Activated T-cell treated with anti-CD3 and anti-CD28 coated beads, Interleukin-2, amount 50 U/mL, for 1 hour (primary cell): ENCODE results near the gene CCDC88A.
"Not testable (repeated sequence)": the region's sequence is repeated elsewhere in the genome, so short reads cannot be mapped to it uniquely, and the experiment has no call there.

Experiments
- DNase-seq: peaks from one replicate; pipeline ENCODE4 v3.0.0-alpha.2; 2020

The CCDC88A gene

DNA sequence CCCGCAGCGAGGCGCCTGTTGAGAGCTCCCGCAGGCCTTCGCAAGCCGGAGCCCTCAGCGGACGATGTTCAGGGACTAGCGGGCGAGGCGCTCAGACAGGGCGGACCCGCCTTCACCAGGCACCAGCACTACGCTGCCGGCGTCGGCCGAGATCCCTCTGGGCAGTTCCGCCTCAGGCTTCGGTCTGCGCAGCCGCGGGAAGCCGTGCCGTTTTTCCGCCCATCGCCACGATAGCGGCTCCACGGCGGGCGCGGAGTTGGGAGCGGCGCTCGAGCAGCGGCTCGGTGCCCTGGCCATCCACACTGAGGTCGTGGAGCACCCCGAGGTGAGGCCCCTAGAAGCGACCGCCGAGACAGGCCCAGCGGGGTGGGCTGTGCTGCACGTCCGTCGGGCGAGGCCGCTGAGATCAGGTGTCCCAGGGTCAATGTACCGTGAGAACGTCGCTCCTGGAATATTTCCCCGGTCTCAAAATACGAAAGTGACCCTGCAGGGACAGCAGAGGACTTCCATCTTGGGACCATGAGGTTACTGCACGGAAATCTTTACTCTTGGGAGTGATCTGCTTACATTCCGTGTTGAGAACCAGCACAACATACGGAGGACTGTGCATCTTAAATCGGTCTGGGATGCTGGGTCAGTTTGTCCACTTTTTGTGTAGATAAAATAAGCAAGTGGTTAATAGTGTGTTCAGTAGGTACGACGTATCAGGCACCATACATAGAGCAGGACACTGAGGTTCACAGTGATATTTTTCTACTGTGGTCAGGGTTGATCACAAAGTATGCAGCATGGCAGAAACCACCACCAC lies 137.3 kb downstream of the CCDC88A start:
- DNase-seq = peak; percentile 87

GRCh38 chr2:55280851-55281546 lies 138.7 kb downstream of the CCDC88A start:
- DNase-seq = not testable (repeated sequence)

GRCh38 chr2:55279859-55280424 lies 139.7 kb downstream of the CCDC88A start:
- not testable (repeated sequence) for DNase-seq

- not testable (repeated sequence) for DNase-seq
Observed at GRCh38 chr2:55279214-55279835, 140.3 kb downstream of the CCDC88A start.

- DNase-seq = no peak
Observed at GRCh38 chr2:55277310-55277709, 142.3 kb downstream of the CCDC88A start.

GRCh38 chr2:55274346-55274745 lies 145.3 kb downstream of the CCDC88A start:
- not testable (repeated sequence) for DNase-seq

- no peak for DNase-seq
Observed at GRCh38 chr2:55269645-55269990, 150.0 kb downstream of the CCDC88A start.

- peak; percentile 86 for DNase-seq
Observed at GRCh38 chr2:55268907-55269644, 150.6 kb downstream of the CCDC88A start, which contains the start of gene MTIF2. MTIF2 (minus strand) TSS chr2:55269231; CDS start chr2:55263858, 5,373 bp downstream.

GRCh38 chr2:55268288-55268906 lies 151.3 kb downstream of the CCDC88A start:
- no peak for DNase-seq

DNA sequence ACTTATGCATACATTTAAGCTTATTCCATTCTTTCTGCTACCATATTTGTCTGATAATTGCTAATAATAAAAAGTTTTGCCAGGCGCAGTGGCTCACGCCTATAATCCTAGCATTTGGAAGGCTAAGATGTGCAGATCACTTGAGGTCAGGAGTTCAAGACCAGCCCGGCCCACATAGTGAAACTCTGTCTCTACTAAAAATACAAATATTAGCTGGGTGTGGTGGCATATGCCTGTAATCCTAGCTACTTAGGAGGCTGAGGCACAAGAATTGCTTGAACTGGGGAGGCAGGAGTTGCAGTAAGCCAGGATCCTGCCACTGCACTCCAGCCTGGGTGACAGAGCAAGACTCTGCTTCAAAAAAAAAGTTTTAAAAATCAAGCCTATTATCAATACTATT lies 160.1 kb downstream of the CCDC88A start:
- DNase-seq = not testable (repeated sequence)

GRCh38 chr2:55252832-55253231 lies 166.8 kb downstream of the CCDC88A start:
- DNase-seq = no peak

GRCh38 chr2:55247025-55247424 lies 172.6 kb downstream of the CCDC88A start:
- no peak for DNase-seq

DNA sequence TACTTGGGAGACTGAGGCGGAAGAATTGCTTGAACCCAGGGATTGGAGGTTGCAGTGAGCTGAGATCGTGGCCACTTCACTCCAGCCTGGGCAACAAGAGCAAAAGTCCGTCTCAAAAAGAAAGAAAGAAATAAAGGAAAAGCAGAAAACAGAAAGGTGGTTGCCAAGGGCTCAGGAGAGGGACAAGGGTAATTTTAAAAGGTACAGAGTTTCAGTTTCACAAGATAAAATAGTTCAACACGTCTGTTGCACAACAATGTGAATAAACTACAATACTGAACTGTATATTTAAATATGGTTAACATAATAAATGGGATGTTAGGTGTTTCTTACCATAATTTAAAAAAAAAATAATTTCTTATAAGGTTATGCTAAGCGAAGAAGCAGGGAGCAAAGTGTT lies 174.2 kb downstream of the CCDC88A start:
- no peak for DNase-seq

DNA sequence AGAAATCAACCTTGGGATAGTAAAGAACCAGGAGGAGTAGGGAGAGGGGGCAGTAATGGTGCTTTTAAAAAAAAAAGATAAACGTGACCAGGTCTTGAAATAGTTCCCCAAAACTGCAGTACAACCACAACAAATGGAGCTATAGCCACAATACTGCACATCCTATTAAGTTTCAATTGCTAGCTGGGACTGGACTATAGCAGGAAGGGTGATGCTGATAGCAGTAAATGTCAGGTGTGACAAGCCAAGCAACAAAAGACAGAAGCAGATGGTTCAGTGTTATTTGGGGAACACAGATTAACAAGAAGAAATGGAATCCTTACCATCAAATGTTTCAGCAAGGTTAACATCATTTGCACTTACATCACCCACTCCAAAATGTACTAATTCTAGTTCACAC lies 177.0 kb downstream of the CCDC88A start:
- DNase-seq = no peak

GRCh38 chr2:55241582-55241981 lies 178.1 kb downstream of the CCDC88A start:
- DNase-seq = not testable (repeated sequence)

DNA sequence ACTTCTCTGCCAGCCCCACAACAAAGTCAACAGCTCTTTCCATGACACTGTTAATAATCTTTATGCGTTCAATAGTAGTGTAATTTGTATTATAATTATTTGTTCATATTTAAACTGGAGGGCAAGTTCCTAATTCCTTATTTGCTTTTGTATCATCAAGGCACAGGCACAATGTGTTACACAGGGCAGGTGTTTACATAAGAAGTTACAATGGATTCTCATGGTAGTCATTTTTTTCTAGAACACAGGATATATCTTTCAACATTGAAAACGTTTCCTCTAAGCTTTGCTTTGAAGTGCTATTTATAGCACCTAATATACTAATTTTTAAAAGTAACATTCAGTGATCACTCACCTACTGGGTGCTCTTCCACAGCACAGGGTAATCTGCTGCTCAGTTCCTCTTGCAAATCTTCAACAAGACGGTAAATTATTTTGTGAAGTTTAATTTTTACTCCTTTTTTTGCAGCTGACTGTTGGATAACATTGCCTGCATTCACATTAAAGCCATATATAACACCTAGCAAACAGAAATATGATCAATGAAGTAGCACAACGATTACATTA lies 179.9 kb downstream of the CCDC88A start:
- DNase-seq = no peak
